ENCODE measurements around the gene TAF1B.

TAF1B gene

GRCh38 chr2:9939587-9940485 lies 96.6 kb downstream of the TAF1B start:
- Histone ChIP-seq H3K36me3 (ENCODE audit: control insufficient read depth, insufficient read depth, low read length) (no peaks in the 10 kb centered on the region), H3K27ac (ENCODE audit: low read length) (no peak overlapping the region), H3K4me3 (ENCODE audit: low read length) (no peak overlapping the region), H3K4me1 (ENCODE audit: control insufficient read depth, insufficient read depth, low read length) (peaks cover 6% of the 10 kb centered on the region), H3K27me3 (ENCODE audit: control insufficient read depth, insufficient read depth, low read length) (no peaks in the 10 kb centered on the region), H3K9me3 (ENCODE audit: control insufficient read depth, insufficient read depth, low read length) (no peaks in the 10 kb centered on the region)
- DNase-seq (ENCODE audit: low read depth, low spot score) = no peak
- no CpG with 5 or more reads among the region's 9 CpGs for WGBS (ENCODE audit: insufficient coverage, insufficient read length)

DNA sequence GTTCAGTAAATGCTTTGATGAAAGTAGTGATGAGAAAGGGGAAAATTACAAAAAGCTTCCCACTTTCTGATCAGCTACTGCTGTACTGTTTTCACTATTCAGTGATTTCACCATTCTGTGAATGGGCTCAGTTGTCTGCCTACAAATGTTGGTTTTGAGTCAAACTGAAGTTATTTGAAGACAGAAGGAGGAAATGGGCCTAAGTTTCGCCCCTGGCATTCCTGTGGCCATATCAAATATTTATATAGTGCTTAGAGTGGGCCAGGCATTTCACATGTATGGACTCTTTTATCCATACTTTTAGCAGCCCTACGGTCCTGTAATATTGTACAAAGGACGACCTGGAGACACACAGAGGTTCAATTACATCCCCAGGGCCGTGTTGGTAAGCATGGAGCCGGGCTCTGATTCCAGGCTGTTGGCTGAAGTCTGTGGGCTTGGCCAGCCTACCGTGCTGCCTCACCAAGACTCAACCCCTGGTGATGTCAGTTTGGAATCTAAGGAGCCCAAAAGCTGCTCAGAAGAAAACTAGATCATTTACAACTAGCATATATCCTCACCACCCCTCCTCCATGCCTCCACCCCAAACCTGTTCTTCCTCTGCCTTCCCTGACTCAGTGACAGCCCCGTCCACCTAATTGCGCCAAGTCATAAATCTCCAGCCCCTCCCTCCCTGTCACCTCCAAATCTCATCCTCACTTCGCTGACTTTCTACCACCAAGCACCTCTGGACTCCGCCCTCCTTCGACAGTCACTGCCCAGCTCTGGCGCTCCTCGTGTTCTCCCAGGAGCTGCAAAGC lies 98.1 kb downstream of the TAF1B start:
- no peak for DNase-seq (ENCODE audit: low read depth, low spot score)
- Histone ChIP-seq H3K36me3 (ENCODE audit: control insufficient read depth, insufficient read depth, low read length) (no peaks in the 10 kb centered on the region), H3K27me3 (ENCODE audit: control insufficient read depth, insufficient read depth, low read length) (no peaks in the 10 kb centered on the region), H3K4me3 (ENCODE audit: low read length) (no peak overlapping the region), H3K4me1 (ENCODE audit: control insufficient read depth, insufficient read depth, low read length) (peaks cover 6% of the 10 kb centered on the region), H3K27ac (ENCODE audit: low read length) (no peak overlapping the region), H3K9me3 (ENCODE audit: control insufficient read depth, insufficient read depth, low read length) (no peaks in the 10 kb centered on the region)
- WGBS (ENCODE audit: insufficient coverage, insufficient read length) = no CpG with 5 or more reads among the region's 13 CpGs

DNA sequence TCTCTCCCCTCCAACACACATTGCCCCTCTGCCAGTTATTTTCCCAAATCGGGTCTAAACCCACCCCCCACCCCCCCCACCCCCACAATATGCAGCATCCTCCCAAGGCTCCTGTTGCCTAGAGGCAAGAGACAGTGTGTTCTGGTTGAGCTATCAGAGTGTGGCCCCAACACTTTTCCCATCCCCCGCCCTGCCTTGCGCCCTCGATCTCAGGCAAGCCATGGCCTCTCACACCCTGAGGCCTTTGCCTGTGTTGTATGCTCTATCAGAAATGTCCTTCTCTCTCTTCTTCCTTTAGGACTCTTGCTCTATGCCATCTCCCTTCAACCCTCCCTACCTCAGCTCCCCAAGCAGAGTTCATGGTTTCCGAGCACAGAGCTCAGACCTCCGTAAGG lies 98.7 kb downstream of the TAF1B start:
- DNase-seq (ENCODE audit: low read depth, low spot score) = no peak

DNA sequence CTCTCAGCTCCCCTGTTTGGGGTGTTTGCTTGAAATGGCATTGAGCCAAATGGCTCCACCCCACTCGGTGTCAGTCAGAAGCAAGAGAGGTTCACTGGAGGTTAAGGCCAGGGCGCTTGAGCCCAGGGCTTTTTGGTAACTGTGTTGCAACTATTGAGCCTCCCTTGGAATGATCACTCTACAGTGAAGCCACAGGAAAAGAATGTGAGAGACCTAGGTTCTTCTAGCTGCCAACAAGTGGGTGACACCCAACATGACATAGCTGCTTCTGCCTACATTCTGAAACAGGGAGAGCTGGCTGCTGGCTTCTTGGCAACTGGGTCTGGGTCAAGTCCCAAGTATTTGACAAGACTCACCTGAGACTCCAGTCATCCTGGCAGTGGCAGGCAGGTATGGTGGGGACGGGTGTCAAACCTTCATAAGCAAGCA lies 101.1 kb downstream of the TAF1B start:
- no CpG with 5 or more reads among the region's 3 CpGs for WGBS (ENCODE audit: insufficient coverage, insufficient read length)
- H3K27me3 ChIP-seq (ENCODE audit: control insufficient read depth, insufficient read depth, low read length) = no peaks in the 10 kb centered on the region
- no peaks in the 10 kb centered on the region for H3K9me3 ChIP-seq (ENCODE audit: control insufficient read depth, insufficient read depth, low read length)
- H3K4me3 ChIP-seq (ENCODE audit: low read length) = no peak overlapping the region
- H3K4me1 ChIP-seq (ENCODE audit: control insufficient read depth, insufficient read depth, low read length) = peaks cover 6% of the 10 kb centered on the region
- H3K27ac ChIP-seq (ENCODE audit: low read length) = no peak overlapping the region
- no peak for DNase-seq (ENCODE audit: low read depth, low spot score)
- H3K36me3 ChIP-seq (ENCODE audit: control insufficient read depth, insufficient read depth, low read length) = no peaks in the 10 kb centered on the region

More for the DNA sequence above, 98.7 kb downstream of the TAF1B start:
- Histone ChIP-seq H3K27me3 (ENCODE audit: control insufficient read depth, insufficient read depth, low read length) (no peaks in the 10 kb centered on the region), H3K36me3 (ENCODE audit: control insufficient read depth, insufficient read depth, low read length) (no peaks in the 10 kb centered on the region), H3K4me1 (ENCODE audit: control insufficient read depth, insufficient read depth, low read length) (peaks cover 6% of the 10 kb centered on the region), H3K27ac (ENCODE audit: low read length) (no peak overlapping the region), H3K4me3 (ENCODE audit: low read length) (no peak overlapping the region), H3K9me3 (ENCODE audit: control insufficient read depth, insufficient read depth, low read length) (no peaks in the 10 kb centered on the region)
- WGBS (ENCODE audit: insufficient coverage, insufficient read length) = no CpG with 5 or more reads among the region's 6 CpGs

DNA sequence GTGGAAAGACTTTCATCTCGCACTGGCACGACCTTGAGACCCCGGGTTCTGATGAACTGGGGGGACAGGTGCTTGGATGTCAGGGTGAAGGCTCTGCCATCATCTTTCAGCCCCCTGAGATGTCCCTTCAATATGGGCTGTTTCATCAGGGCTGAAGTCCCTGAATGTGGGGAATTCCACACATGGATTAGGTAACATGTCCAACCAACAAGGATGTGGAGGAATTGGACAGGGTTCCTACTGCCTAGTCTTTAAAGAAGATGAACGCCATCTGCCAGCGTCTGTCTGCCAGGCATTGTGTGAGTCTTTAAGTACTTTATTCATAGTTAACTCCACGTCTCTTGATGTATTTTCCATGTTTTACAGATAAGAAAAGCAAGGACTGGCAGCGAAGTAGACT lies 102.3 kb downstream of the TAF1B start:
- Histone ChIP-seq H3K27me3 (ENCODE audit: control insufficient read depth, insufficient read depth, low read length) (peaks cover 9% of the 10 kb centered on the region), H3K36me3 (ENCODE audit: control insufficient read depth, insufficient read depth, low read length) (no peaks in the 10 kb centered on the region), H3K27ac (ENCODE audit: low read length) (no peak overlapping the region), H3K9me3 (ENCODE audit: control insufficient read depth, insufficient read depth, low read length) (no peaks in the 10 kb centered on the region), H3K4me1 (ENCODE audit: control insufficient read depth, insufficient read depth, low read length) (peaks cover 7% of the 10 kb centered on the region), H3K4me3 (ENCODE audit: low read length) (no peak overlapping the region)
- DNase-seq (ENCODE audit: low read depth, low spot score) = no peak
- no CpG with 5 or more reads among the region's 7 CpGs for WGBS (ENCODE audit: insufficient coverage, insufficient read length)

- no peaks in the 10 kb centered on the region for H3K36me3 ChIP-seq (ENCODE audit: control insufficient read depth, insufficient read depth, low read length)
- WGBS (ENCODE audit: insufficient coverage, insufficient read length) = no CpG with 5 or more reads among the region's 7 CpGs
- DNase-seq (ENCODE audit: low read depth, low spot score) = no peak
- H3K27me3 ChIP-seq (ENCODE audit: control insufficient read depth, insufficient read depth, low read length) = peaks cover 9% of the 10 kb centered on the region
- H3K27ac ChIP-seq (ENCODE audit: low read length) = no peak overlapping the region
- H3K4me1 ChIP-seq (ENCODE audit: control insufficient read depth, insufficient read depth, low read length) = peaks cover 7% of the 10 kb centered on the region
- H3K4me3 ChIP-seq (ENCODE audit: low read length) = no peak overlapping the region
- H3K9me3 ChIP-seq (ENCODE audit: control insufficient read depth, insufficient read depth, low read length) = no peaks in the 10 kb centered on the region
Measured at GRCh38 chr2:9946076-9946475, 102.8 kb downstream of the TAF1B start.

GRCh38 chr2:9946818-9947217 lies 103.5 kb downstream of the TAF1B start:
- peaks cover 9% of the 10 kb centered on the region for H3K27me3 ChIP-seq (ENCODE audit: control insufficient read depth, insufficient read depth, low read length)
- H3K9me3 ChIP-seq (ENCODE audit: control insufficient read depth, insufficient read depth, low read length) = no peaks in the 10 kb centered on the region
- H3K36me3 ChIP-seq (ENCODE audit: control insufficient read depth, insufficient read depth, low read length) = no peaks in the 10 kb centered on the region
- no CpG with 5 or more reads among the region's 5 CpGs for WGBS (ENCODE audit: insufficient coverage, insufficient read length)
- H3K27ac ChIP-seq (ENCODE audit: low read length) = no peak overlapping the region
- DNase-seq (ENCODE audit: low read depth, low spot score) = no peak
- H3K4me1 ChIP-seq (ENCODE audit: control insufficient read depth, insufficient read depth, low read length) = peaks cover 5% of the 10 kb centered on the region; the same call in 1 of the 2 replicates
- no peak overlapping the region for H3K4me3 ChIP-seq (ENCODE audit: low read length)

- Histone ChIP-seq H3K9me3 (ENCODE audit: control insufficient read depth, insufficient read depth, low read length) (no peaks in the 10 kb centered on the region), H3K4me3 (ENCODE audit: low read length) (no peak overlapping the region), H3K4me1 (ENCODE audit: control insufficient read depth, insufficient read depth, low read length) (0 out of 2 replicates have a peak, but pooled peaks cover 2% of the 10 kb centered on the region), H3K27me3 (ENCODE audit: control insufficient read depth, insufficient read depth, low read length) (peaks cover 15% of the 10 kb centered on the region), H3K27ac (ENCODE audit: low read length) (no peak overlapping the region), H3K36me3 (ENCODE audit: control insufficient read depth, insufficient read depth, low read length) (no peaks in the 10 kb centered on the region)
- no CpG with 5 or more reads among the region's 6 CpGs for WGBS (ENCODE audit: insufficient coverage, insufficient read length)
- no peak for DNase-seq (ENCODE audit: low read depth, low spot score)
Measured at GRCh38 chr2:9948721-9949120, 105.4 kb downstream of the TAF1B start.

DNA sequence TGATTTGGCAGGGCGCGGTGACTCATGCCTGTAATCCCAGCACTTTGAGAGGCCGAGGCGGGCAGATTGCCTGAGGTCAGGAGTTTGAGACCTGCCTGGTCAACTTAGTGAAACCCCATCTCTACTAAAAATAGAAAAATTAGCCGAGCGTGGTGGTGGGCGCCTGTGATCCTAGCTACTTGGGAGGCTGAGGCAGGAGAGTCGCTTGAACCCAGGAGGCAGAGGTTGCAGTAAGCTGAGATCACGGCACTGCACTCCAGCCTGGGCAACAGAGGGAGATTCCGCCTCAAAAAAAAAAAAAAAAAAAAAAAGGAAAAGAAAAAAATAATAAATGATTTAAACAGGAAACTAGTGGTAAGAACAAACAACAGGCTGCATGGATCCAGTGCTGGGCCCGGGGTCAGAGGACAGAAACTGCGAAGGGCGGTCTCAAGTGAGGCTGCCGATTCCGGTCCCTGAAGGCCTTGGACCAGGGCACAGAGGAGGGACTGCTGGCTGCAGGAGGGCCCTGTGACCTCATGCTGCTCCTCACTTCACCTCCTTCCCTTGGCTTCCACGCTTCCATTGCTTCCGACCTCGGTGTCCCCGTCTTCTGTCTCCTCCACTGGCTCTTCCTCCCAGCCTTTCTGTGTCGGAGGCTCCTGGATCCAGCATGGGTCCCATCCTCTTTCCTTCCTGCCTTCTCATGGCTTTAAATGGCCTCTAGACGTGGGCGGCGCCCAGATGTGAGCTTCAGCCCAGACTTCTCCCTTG lies 106.1 kb downstream of the TAF1B start:
- no peak overlapping the region for H3K27ac ChIP-seq (ENCODE audit: low read length)
- peaks cover 15% of the 10 kb centered on the region for H3K27me3 ChIP-seq (ENCODE audit: control insufficient read depth, insufficient read depth, low read length)
- no peak for DNase-seq (ENCODE audit: low read depth, low spot score)
- no CpG with 5 or more reads among the region's 23 CpGs for WGBS (ENCODE audit: insufficient coverage, insufficient read length)
- H3K36me3 ChIP-seq (ENCODE audit: control insufficient read depth, insufficient read depth, low read length) = no peaks in the 10 kb centered on the region
- no peak overlapping the region for H3K4me3 ChIP-seq (ENCODE audit: low read length)
- H3K9me3 ChIP-seq (ENCODE audit: control insufficient read depth, insufficient read depth, low read length) = no peaks in the 10 kb centered on the region
- 0 out of 2 replicates have a peak, but pooled peaks cover 2% of the 10 kb centered on the region for H3K4me1 ChIP-seq (ENCODE audit: control insufficient read depth, insufficient read depth, low read length)

DNA sequence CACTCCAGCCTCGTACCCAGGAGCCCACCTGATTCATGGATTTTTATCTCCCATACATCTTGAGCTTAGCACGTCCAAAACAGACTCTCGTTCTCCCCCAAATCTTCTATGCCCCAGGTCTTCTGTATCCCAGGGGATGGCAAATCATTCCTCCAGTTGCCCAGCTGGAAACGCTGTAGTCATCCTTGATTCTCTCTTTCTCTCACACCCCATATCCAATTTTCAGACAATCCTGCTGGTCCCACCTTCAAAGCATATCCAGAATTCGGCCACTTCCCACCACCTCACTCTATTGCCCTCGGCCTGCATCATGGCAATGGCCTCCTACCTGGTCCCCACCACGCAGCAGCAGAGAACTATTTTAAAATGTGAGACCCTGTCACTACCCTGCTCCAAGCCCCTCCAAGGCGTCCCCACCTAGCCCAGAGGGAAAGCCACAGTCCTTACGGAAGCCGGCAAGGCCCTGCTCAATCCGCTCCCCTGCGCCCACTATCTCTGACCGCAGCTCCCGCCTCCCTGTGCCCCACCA lies 106.8 kb downstream of the TAF1B start:
- H3K27me3 ChIP-seq (ENCODE audit: control insufficient read depth, insufficient read depth, low read length) = peaks cover 15% of the 10 kb centered on the region
- H3K27ac ChIP-seq (ENCODE audit: low read length) = no peak overlapping the region
- no CpG with 5 or more reads among the region's 14 CpGs for WGBS (ENCODE audit: insufficient coverage, insufficient read length)
- no peaks in the 10 kb centered on the region for H3K36me3 ChIP-seq (ENCODE audit: control insufficient read depth, insufficient read depth, low read length)
- 0 out of 2 replicates have a peak, but pooled peaks cover 2% of the 10 kb centered on the region for H3K4me1 ChIP-seq (ENCODE audit: control insufficient read depth, insufficient read depth, low read length)
- no peak overlapping the region; the same call in 1 of the 2 replicates for H3K4me3 ChIP-seq (ENCODE audit: low read length)
- no peaks in the 10 kb centered on the region for H3K9me3 ChIP-seq (ENCODE audit: control insufficient read depth, insufficient read depth, low read length)
- no peak for DNase-seq (ENCODE audit: low read depth, low spot score)

Measured in iPS DF 6.9 (cell line).